ENCODE data around the gene TMEM63C.

DNA sequence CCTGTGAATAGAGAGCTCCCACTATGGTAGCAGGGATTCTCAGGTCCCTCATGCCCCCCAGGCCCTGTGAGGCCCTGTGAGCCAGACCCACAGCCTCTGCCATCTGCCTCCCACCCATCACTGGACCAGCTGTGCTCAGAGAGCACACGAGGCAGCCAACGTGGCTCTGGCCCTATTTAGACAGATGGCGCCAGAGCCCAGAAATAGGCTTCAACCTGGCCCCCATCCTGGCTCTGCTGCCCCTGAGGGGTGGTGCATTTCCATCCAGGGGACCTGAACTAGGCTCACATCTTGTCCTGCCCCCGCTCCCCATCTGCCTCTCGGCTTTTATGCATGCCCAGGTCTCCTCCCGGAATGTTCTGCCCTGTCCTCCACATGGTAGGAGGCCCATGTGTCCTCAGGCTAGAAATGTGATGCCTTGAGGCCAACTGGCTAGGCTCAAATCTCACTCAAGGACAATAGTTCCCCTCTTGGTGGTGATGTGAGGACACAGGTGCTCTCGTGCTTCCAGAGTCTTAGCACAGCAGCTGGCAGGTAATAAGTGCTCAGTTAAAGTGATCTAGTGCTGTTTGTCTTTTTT is 18.9 kb downstream of the TMEM63C start:
- TF ChIP-seq, protein P1, sequence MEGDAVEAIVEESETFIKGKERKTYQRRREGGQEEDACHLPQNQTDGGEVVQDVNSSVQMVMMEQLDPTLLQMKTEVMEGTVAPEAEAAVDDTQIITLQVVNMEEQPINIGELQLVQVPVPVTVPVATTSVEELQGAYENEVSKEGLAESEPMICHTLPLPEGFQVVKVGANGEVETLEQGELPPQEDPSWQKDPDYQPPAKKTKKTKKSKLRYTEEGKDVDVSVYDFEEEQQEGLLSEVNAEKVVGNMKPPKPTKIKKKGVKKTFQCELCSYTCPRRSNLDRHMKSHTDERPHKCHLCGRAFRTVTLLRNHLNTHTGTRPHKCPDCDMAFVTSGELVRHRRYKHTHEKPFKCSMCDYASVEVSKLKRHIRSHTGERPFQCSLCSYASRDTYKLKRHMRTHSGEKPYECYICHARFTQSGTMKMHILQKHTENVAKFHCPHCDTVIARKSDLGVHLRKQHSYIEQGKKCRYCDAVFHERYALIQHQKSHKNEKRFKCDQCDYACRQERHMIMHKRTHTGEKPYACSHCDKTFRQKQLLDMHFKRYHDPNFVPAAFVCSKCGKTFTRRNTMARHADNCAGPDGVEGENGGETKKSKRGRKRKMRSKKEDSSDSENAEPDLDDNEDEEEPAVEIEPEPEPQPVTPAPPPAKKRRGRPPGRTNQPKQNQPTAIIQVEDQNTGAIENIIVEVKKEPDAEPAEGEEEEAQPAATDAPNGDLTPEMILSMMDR (IDR thresholded peaks at IDR 0.05; ENCODE audit: low read length), result no peak
- no peak for TF ChIP-seq EZH2 (optimal IDR thresholded peaks at IDR 0.05; ENCODE audit: low read depth, low read length)
- TF ChIP-seq EZH2phosphoT487 (IDR thresholded peaks at IDR 0.05; ENCODE audit: low read length), result no peak

All from MM.1S (cell line).